GM21576 (cell line): ENCODE results near the gene MEPE.
A peak's percentile ranks its signal among the peaks of the same experiment; 100 is the strongest.

Experiments
- ATAC-seq: cut with Tn5 transposase; IDR thresholded peaks from one replicate; pipeline ENCODE4 v1.9.1; 2021; ENCODE audit warnings: mild to moderate bottlenecking, moderate library complexity; ENCODE audit not compliant: unreplicated experiment

Gene MEPE

DNA sequence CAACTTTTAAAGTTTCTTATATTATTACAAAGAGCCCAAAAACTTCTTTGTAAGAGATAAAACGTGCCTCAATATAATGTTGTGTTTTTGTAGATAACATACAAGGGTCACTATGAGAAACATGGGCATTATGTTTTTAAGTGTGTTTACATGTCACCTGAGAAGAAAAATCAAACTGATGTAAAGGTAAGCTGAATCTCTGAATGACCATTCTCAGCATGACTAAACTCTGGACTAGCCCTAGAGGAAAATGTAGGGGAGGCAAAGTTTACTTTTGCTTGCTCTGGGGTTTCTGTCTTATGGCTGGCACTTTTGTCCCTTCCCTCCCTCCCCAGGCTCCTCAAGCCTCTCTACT is 6.8 kb downstream of the MEPE start:
- ATAC-seq = no peak

DNA sequence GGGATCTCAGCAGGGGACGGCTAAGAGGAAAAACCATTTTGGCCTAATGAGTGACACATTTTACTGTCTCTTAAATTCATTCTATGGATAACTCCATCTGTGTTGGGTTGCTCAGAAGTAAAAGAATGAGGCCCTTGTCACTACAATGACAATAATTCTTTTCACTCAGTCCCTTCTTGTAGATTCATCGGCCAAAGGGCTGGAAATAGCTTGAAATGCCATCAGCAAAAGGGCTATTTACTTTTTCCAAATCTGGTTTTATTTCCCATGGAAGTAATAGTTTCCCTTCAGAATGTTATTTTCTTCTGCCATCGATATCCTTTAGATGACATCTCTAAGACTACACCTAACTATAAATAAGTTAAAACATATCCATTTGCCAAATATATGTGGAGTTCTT is 7.4 kb downstream of the MEPE start:
- ATAC-seq = no peak

DNA sequence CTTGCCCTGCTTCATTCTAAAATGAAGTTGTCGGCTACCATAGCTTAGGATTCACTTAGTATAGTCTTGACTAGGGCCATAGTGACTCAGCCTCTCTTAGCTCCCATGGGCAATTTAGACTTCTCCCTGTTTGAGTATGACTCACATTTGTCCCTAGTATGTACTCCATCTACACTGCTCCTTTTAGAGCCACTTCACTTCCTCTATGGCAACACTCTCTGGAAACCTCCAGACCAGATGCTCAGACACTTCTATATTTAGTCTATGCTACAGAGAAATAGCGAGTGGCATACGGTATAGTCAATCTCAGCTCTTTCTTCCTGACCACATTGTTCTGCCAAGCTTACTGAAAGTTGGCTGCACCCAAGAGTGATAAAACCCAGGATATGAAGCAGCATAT is 11.2 kb downstream of the MEPE start:
- ATAC-seq = no peak

DNA sequence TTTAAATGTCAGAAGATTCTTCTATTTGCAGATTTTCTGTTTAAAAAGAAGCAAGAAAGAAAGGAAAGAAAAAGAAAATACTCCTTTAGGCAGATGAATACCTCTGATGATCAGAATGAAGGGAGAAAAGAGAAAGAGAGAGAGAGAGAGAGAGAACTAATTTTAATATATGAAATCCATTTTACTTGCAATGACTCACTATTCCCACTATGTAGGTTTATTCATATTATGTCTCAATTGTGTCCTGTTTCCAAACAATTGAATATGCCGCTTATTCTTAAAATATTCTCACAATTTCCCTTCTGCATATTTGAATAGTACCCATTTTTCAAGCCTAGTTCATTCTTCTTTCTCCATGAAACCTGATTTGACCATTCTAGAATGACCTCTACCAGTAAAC is 11.7 kb downstream of the MEPE start:
- no peak for ATAC-seq

DNA sequence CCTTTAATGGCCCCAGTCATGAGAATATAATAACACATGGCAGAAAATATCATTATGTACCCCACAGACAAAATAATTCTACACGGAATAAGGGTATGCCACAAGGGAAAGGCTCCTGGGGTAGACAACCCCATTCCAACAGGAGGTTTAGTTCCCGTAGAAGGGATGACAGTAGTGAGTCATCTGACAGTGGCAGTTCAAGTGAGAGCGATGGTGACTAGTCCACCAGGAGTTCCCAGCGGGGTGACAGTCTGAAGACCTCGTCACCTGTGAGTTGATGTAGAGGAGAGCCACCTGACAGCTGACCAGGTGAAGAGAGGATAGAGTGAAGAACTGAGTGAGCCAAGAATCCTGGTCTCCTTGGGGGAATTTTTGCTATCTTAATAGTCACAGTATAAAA is 13.5 kb downstream of the MEPE start:
- ATAC-seq = no peak

DNA sequence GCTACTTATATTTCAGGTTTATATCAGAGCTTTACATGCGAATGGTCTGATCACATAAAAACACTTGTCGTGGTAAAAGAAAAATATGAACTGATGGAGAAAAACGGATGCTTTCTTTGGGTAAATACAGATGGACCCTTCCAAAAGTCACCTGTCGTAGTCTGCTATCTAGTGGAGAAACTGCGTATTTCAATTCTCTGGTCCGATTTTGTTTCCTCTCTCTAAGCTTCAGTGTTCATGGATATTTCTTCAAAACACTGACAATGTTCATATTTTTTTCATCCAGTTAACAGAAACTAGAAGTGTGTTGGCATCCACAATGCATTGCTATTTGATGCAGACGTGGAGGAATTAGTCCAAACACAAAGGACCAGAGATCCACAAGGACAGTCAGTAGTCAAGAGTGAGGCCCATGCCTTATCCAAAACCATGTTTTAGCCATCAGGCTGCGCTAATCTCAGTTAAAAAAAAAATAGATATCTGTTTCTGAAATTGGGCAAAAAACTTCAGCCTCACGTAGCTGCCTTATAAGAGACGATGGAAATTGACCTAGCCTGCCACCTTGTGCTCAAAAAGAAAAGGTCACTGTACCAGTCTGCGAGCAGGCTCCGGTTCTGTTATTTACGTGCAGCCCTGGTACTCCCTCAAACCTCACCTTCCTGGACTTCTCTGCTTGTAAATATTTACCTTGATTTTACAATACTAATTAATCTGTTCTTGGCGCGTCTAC is 16.0 kb downstream of the MEPE start:
- ATAC-seq = peak; percentile 80

DNA sequence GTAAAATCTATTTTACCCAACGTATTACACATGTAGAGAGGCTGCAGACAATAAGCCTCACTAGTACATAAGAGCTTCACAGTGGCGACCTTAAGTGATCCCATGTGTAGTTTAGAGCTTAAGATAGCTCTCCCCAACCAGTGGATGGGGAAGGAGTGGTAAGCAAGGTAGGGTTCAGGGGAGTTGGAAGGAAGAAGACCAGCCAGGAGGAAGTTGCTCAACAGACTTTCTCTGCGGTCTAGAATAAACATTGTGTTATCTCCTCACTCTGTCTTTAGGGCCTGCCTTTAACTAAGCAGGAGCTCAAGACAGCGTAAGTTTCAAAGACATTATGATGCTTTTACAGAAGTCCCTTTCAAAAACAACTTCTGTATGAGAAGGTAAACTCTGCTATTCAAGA is 16.8 kb downstream of the MEPE start:
- no peak for ATAC-seq

DNA sequence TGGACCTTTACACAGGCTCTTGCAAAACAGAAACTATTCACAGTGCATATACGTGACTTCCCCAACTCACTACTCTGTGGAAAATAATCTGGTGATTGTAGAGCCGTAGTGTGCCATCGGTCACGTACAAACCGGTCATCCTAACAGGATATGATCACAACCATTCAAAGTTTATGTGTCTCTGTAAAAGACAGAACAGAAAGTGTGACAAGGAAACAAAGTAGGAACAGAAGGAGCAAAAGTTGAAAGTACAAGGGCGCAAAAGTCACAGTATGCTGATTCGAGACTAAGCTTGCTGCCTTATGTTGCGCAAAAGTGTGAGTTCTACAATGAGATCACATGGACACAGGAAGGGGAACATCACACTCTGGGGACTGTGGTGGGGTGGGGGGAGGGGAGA is 18.6 kb downstream of the MEPE start:
- ATAC-seq = no peak

DNA sequence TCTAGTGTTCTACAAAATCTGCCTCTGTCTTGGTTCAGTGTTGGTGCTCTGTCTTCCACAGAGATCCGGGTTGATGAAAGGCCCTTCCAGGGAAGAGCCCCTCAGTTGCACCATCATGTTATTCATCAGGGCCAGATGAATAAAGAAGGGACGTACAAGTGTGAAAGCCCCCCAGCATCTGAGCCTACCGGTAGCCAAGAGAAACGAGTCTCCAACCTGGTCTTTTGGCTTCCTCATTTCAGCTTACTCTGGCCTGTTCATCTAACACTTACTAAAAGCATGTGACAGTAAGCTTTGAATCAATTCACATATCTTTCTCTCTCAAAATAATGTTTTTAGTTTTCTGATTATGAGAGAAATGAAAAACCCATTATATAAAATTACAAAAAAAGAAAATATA is 19.2 kb downstream of the MEPE start:
- ATAC-seq = no peak

DNA sequence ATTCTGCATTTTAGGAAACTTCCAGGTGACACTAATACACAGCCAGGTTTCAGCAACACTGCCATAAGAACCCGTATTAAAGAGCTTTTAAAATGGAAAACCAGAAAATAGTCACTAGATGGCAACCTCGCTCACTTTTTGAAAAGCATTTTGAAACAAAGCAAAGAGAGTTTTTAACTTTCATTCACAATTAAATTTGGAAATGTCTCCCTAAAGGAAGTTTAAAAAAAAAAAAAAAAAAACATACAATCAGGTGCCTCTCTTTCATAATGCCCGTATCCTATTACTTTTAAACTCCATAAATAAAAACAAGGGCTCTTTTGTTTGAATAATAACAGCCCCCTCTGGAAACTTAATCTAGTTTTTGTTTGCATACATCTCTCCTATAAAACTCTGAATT is 20.3 kb downstream of the MEPE start:
- no peak for ATAC-seq

DNA sequence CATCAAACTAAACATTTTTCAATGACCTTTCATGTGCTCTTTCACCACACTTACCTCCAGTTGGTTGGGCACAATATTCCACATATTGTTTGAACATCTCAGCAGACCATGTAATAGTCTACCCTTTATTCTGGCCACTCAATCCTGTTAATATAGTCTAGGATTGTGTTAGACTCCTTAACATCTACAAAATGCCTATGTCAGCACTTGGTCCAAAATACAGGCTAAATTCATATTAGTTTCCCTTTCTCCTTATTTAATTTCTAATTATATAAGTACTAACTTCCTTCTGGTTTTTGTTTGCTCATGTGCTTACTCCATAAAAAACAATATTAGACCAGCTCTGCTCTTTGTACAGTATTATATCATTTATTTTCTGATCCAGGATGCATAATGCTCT is 21.1 kb downstream of the MEPE start:
- no peak for ATAC-seq

DNA sequence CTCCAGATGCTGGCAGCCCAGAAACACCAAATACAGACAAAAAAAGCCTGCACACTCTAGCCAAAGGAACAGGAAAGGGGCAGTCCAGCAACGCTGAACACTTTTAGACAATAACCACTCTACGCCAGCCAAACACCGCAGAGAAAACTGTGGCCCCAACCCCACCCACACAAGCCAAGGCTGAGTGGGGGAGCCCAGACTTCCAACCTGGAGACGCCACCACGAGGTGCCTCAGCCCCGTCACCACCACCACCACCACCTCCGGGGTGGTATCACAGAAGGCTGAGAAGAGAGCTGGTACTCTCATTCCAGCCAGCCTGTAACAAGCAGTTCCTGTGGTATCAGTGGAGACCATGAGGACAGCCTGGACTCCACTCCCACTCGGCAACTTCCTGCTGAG is 22.8 kb downstream of the MEPE start:
- no peak for ATAC-seq

DNA sequence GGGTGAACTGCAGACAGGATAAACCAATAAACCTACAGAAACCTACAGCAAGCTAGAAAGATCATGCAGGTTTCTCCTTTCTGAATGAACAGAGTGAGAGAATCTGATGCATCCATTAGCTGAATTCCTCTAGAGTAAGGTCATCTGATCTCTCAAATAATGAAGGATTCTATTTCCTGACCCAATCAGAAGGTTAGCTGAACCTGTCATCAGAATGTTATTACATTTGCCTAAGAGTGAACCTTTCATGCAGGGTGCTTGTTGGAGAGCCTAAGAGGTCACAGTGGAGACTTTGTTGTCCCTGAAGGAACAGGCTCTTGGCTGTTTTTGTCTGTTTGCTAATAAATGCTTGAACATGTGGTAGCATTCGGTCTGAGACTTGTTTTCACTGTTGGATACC is 24.0 kb downstream of the MEPE start:
- no peak for ATAC-seq

DNA sequence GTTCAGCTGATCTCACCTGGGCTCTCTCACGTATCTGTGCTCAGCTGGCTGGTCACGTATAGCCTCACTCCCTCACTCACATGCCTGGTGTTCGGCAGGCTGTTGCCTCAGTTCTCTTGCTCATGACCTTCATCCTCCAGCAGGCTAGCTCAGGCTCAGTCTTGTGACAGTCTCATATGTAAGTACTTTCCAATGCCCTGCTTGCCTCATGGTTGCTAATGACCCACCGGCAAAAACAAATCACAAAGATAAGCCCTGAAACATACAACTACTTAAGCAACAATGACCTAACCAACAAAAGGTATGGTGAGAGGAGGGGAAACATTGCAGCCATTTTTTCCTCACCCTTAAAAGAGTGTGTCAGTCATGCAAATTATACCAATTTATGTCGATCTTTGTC is 25.0 kb downstream of the MEPE start:
- no peak for ATAC-seq

DNA sequence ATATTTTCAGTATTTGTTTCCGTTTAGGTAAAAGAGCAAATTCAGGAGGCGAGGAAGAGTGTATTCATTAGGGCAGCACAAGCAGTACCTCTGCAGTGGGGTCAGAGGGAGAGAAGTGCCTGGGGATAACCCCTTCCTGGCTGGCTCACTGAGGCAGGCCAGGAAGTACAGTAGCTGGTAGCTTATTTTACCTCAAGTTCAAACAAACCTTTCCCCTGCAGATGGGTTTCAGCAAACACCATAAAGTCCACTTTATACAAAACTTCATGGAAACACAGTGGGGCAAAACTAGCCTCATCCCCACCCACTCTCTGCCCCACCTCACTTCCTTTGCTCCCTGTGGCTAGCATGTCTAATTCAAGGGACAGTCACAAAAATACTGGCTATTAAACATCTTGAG is 29.5 kb downstream of the MEPE start:
- no peak for ATAC-seq

DNA sequence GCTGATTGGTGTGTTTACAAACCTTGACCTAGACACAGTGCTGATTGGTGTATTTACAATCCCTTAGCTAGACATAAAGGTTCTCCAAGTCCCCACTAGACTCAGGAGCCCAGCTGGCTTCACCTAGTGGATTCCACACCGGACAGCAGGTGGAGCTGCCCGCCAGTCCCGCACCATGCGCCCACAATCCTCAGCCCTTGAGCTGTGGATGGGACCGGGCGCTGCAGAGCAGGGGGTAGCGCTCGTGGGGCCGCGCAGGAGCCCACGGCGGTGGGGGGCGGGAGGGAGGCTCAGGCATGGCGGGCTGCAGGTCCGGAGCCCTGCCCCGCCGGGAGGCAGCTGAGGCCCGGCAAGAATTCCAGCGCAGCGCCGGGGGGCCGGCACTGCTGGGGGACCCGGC is 30.7 kb downstream of the MEPE start:
- no peak for ATAC-seq

DNA sequence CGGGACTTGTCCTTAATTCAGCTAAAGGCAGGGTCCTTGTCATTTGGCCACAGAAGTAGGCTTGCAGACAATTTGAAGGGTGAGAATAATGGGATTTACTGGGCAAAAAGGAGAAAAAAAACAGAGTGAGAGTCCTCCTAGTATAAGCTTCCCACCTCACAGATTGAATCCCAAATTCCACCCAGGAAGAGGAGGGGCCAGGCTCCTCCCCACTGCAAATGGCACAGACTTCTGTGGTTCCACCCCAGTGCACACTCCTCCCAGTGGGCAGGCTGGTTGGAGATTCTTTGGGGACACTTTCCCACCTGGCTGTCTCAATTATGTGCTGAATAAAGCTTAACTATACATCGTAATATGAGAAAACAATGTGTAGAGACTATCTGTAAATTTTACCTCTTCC is 31.6 kb downstream of the MEPE start:
- no peak for ATAC-seq

DNA sequence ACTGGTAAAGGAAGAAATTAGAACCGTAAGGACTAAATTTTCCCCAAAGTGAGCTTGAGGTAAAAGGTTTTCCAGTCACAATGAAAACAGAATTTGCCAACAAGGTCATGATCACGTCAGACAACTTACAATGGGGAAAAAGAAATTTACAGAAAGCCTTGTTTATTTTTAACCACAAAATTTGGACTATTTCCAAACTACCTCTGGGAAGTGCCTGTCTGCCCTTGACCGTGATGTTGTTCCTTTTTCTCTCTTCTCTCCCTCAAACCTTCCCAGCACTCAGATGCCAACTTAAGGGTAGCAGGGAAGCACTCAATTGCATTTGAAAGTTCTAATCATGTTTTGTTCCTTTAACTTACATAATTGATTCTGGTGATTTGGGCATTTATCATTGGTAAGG is 32.5 kb downstream of the MEPE start:
- ATAC-seq = no peak

DNA sequence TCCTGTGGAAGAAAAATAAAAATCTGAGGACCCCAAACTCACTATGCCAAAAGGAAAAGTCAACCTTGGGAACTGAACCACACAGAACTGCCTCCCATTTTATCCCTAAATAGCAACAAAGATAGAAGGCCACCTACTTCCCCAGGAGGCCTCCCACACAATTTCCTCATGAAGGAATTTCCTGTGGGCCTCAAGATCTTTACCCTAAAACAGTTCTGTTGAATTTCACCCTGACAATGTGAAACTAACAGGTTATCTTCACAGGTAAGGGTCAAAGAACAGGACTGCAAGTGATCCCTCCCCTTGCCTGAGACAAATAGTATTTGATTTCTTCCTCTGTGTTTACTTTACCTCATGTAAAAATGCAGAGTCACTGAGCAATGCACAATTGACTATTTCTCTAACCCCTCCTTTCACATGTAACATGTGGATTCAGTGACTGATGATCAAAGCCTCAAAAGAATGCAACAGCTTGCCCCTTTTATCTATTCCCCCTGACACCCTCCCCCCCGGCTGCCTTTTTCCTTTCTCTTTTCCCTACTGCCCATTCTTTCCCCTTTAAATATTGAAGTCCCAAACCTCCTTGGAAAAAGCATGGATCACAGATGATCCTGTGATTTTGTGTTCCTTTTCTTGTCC is 33.3 kb downstream of the MEPE start:
- no peak for ATAC-seq

DNA sequence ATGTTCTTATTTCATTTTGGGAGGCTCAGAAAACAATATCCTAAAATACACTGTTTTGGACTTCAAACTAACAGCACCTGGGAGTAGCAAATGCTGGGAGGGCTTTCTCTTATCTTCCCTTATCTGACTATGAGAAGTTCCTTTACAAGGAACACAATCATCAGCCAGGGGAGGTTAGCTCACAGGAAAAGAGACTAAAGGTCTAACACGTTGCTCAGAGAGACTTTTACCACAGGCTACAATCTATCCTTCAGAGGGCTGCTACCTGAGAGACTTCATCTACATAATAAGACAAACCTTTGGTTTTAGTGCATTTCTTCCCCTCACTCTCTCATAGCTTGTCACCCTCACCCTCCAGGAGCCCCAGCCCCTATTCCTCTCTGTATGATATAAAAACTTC is 35.8 kb downstream of the MEPE start:
- no peak for ATAC-seq

DNA sequence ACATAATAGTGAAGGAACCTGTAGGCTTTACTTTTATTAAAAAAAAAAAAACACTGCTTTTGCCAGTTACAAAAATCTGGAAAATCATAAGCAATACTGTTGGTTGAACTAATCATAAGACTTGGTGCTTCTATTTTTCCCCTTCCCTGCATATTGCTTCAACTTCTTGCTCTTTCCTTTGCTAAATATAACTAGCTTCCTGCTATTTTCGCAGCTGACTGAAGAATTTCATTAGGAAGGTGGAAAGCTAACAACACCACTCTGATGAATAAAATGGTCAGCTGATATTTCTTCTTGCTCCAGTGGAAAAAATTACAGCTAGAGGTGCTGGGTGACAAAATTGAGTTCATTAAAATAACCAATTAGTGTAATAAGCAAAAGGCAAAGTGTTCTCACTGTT is 39.3 kb downstream of the MEPE start:
- ATAC-seq = no peak

DNA sequence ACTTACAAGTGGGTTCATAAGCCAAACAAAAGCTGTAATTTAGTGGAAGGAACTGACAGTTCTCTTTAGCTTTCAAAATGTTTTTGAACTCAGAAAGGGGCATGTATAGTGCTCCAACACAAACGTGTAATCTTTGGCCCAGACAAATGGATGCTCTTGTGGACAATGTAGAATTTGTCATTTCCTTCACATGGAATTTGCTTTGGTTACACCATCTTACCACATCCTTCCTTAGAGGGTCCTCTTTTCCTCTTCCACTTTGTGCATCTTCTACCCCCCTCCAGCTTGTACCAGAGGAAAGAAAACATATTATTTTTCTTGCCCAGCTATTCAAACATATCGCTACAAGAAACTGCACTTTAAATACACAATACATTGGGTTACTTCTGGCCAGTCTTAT is 42.4 kb downstream of the MEPE start:
- no peak for ATAC-seq

DNA sequence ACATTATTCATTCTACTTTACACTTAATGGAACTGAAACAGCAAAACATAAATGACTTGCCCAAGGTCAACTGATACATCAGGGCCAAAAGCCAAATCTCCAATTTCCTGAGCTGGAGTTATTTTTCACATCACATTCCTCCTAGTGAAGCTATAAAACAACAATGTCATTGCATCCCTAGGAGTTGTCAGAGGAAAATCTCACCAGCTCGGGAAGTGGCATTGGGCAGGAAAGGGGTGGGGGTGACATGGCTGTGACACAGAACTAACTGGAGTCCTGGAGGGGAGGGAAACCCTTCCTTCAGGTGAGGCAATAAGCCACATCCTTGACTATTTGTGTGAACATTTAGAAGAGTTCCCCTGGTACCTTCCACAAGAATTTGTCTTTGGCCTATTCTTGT is 47.3 kb downstream of the MEPE start:
- ATAC-seq = no peak
